Measurements from ENCODE around the gene ECT2L. TPM values are rescaled to one million over a fixed set of nuclear protein-coding genes. Genes with fewer than 3 reads are reported as not detected.

The ECT2L gene
- polyA plus RNA-seq, 1 of the 3 experiments (the other 2 are of a cell fraction) = 0.02 TPM

GRCh38 chr6:138776659-138777058 lies 19.2 kb upstream of the ECT2L start (continued):
- no peak for TF ChIP-seq POLR2AphosphoS5 (IDR thresholded peaks at IDR 0.05; ENCODE audit: low read depth, low read length)
- TF ChIP-seq TEAD4 (IDR thresholded peaks at IDR 0.05; ENCODE audit: borderline replicate concordance, insufficient read depth) = no peak

- POLR2A ChIA-PET = no interaction called here
- no peaks in the 10 kb centered on the region for H3K27me3 ChIP-seq (ENCODE audit: insufficient read depth)
- no peak overlapping the region for H3K4me3 ChIP-seq (ENCODE audit: low read depth in 2 of 2, low read length in 1 of 2)
- WGBS (ENCODE audit: low lambda C conversion rate) = 91% methylated on average over 6 of the region's 6 CpGs
- no peaks in the 10 kb centered on the region for H3K9me2 ChIP-seq
- H3K27ac ChIP-seq (ENCODE audit: low read depth in 2 of 2, low read length in 1 of 2) = no peak overlapping the region
- no peaks in the 10 kb centered on the region for H4K20me1 ChIP-seq (ENCODE audit: insufficient read depth)
- peaks cover 7 to 51% of the 10 kb centered on the region in 2 experiments for H3K36me3 ChIP-seq (replicated peaks in 1 of 2; ENCODE audit: control insufficient read depth in 1 of 2, insufficient read depth in 2 of 2, low read length in 1 of 2)
- H3K9ac ChIP-seq = no peak overlapping the region
- peaks cover 3% of the 10 kb centered on the region for H3F3A ChIP-seq (replicated peaks; ENCODE audit: insufficient read depth)
- no peak for TF ChIP-seq RAD21 (IDR thresholded peaks at IDR 0.05; ENCODE audit: low read length)
- TF ChIP-seq ZBTB33 (IDR thresholded peaks at IDR 0.05; ENCODE audit: borderline replicate concordance, low read depth) = no peak
- no peak for TF ChIP-seq GATA2 (CRISPR knock-in tag; IDR thresholded peaks at IDR 0.05)
- TF ChIP-seq FOXJ3 (CRISPR knock-in tag; IDR thresholded peaks at IDR 0.05) = no peak
- TF ChIP-seq GABPA (IDR thresholded peaks at IDR 0.05; ENCODE audit: low read depth) = no peak
- no peak for TF ChIP-seq PBX3 (IDR thresholded peaks at IDR 0.05)
- no peak for TF ChIP-seq RFX5 (IDR thresholded peaks at IDR 0.05; ENCODE audit: low read length)
- TF ChIP-seq TEAD4 (IDR thresholded peaks at IDR 0.05; ENCODE audit: borderline replicate concordance, insufficient read depth) = no peak
- no peak for TF ChIP-seq ELF1 (IDR thresholded peaks at IDR 0.05)
- no peak for TF ChIP-seq MAX (IDR thresholded peaks at IDR 0.05; ENCODE audit: low read depth)
- TF ChIP-seq IRF3 (IDR thresholded peaks at IDR 0.05; ENCODE audit: low read depth, low read length) = no peak
- no peak for TF ChIP-seq EP300 (IDR thresholded peaks at IDR 0.05; ENCODE audit: borderline replicate concordance in 1 of 2, low read depth in 1 of 2, low read length in 1 of 2)
- no peak for TF ChIP-seq CTCF (IDR thresholded peaks at IDR 0.05)
- TF ChIP-seq MEF2A (IDR thresholded peaks at IDR 0.05; ENCODE audit: borderline replicate concordance, low read depth) = no peak
- CTCF ChIA-PET = no interaction called here
- H2AFZ ChIP-seq (ENCODE audit: low read depth) = no peak overlapping the region
- H3K79me2 ChIP-seq (ENCODE audit: insufficient read depth) = peaks cover 12% of the 10 kb centered on the region
- peaks cover 0 to 4% of the 10 kb centered on the region in 2 experiments; a peak in 2 of 4 replicates for H3K4me1 ChIP-seq (ENCODE audit: control insufficient read depth in 1 of 2, insufficient read depth in 2 of 2, low read depth in 1 of 2, low read length in 1 of 2)
- H3K4me2 ChIP-seq = no peak overlapping the region
- no peak for DNase-seq
- H3K9me3 ChIP-seq = no peaks in the 10 kb centered on the region
Observed at GRCh38 chr6:138778331-138778730, 17.6 kb upstream of the ECT2L start.
